HepG2 (cell line): ENCODE results near the gene PAPOLA. TPM values are rescaled to one million over a fixed set of nuclear protein-coding genes. Genes with fewer than 3 reads are reported as not detected.

Experiments
- ATAC-seq: fragments of 200-7000 bp; cut with Tn5 transposase; 3 replicates; pipeline ENCODE4 v1.9.1; 2020; ENCODE audit warnings: mild to moderate bottlenecking, moderate library complexity
- BruUV-seq: library from RNA; stranded (reverse); fragments of 400-500 nt; replicated peaks from 2 replicates; lab custom pipeline; 2021; lab: Mats Ljungman, UMichigan
- CTCF ChIA-PET: fragments of 300-600 bp; formaldehyde crosslinking; extraction: SDS; loops from one replicate; lab custom pipeline; 2021; ENCODE audit warnings: low total read pairs, inconsistent platforms, low intra/inter-chr PET ratio; lab: Yijun Ruan, JAX
- POLR2A ChIA-PET: fragments of 350-600 bp; sonication (Branson Sonifier 250); formaldehyde crosslinking; loops from one replicate; lab custom pipeline; 2020; ENCODE audit warnings: antibody characterized with exemption, inconsistent platforms; lab: Yijun Ruan, JAX
- DNase-seq: peaks from one replicate; pipeline ENCODE4 v3.0.0-alpha.2; 2015; ENCODE audit warnings: low spot score
- FAIRE-seq: peaks from 3 replicates; lab custom pipeline; 2011; peaks lifted over from hg19 to GRCh38; lab: Jason Lieb, UNC
- H2AFZ ChIP-seq: one replicate; pipeline ENCODE4 v1.6.1; 2011; ENCODE audit warnings: low read length, inconsistent platforms
- H3K27ac ChIP-seq: fragments of 300-600 bp; 3 replicates; pipeline ENCODE4 v1.8.0; 2011; ENCODE audit warnings: mixed run types, mild to moderate bottlenecking, mixed read lengths, low read length, inconsistent platforms; ENCODE audit not compliant: insufficient read depth; ENCODE audit errors: extremely low read length
- H3K27me3 ChIP-seq, 2 experiments: fragments of 200-600 bp in 1 of 2; 2 replicates in 1 of 2; 3 replicates in 1 of 2; pipeline versions ENCODE4 v1.6.0 to v1.8.0; 2011; ENCODE audit warnings: low read length in 2 of 2, mild to moderate bottlenecking in 2 of 2, moderate library complexity in 2 of 2, inconsistent platforms in 1 of 2; ENCODE audit not compliant: insufficient read depth in 2 of 2, control insufficient read depth in 1 of 2
- H3K36me3 ChIP-seq, 2 experiments: fragments of 200-600 bp in 1 of 2; replicated peaks in 1 of 2; 2 replicates in 1 of 2; 3 replicates in 1 of 2; pipeline versions ENCODE4 v1.5.1 to v1.8.0; 2011; ENCODE audit warnings: low read length in 2 of 2, inconsistent platforms in 1 of 2; ENCODE audit not compliant: insufficient read depth in 2 of 2, control insufficient read depth in 1 of 2
- H3K4me1 ChIP-seq: 2 replicates; pipeline ENCODE4 v1.5.1; 2012; ENCODE audit warnings: low read length, inconsistent platforms; ENCODE audit not compliant: insufficient read depth
- H3K4me2 ChIP-seq: 2 replicates; pipeline ENCODE4 v1.6.0; 2011; ENCODE audit warnings: low read depth, low read length, inconsistent platforms
- H3K4me3 ChIP-seq, 3 experiments: fragments of 200-600 bp in 1 of 3; sonication (generic), shearing (Covaris generic) in 1 of 3; replicated peaks in 1 of 3; 2 replicates each; pipeline ENCODE4 v1.5.1; 2011 to 2016; ENCODE audit warnings: low read length in 3 of 3, inconsistent platforms in 2 of 3, low read depth in 2 of 3, mild to moderate bottlenecking in 2 of 3, control low read depth in 1 of 3, mixed read lengths in 1 of 3; ENCODE audit not compliant: insufficient read depth in 1 of 3
- H3K79me2 ChIP-seq: one replicate; pipeline ENCODE4 v1.6.1; 2011; ENCODE audit warnings: low read length, inconsistent platforms; ENCODE audit not compliant: insufficient read depth
- H3K9ac ChIP-seq: 2 replicates; pipeline ENCODE4 v1.6.0; 2011; ENCODE audit warnings: mild to moderate bottlenecking, low read depth, low read length, inconsistent platforms; ENCODE audit not compliant: insufficient read depth
- H3K9me3 ChIP-seq: 2 replicates; pipeline ENCODE4 v1.5.1; 2012; ENCODE audit warnings: mild to moderate bottlenecking, low read length
- H4K20me1 ChIP-seq: 2 replicates; pipeline ENCODE4 v1.6.0; 2011; ENCODE audit warnings: inconsistent platforms, mild to moderate bottlenecking, low read length, moderate library complexity; ENCODE audit not compliant: insufficient read depth
- ADNP ChIP-seq: sonication (generic); formaldehyde crosslinking; IDR thresholded peaks from 2 replicates; pipeline ENCODE4 v1.4.0; 2020; ENCODE audit warnings: missing genetic modification reagents
- CEBPB ChIP-seq: IDR thresholded peaks from 2 replicates; pipeline ENCODE4 v1.6.1; 2011; ENCODE audit warnings: low read depth, low read length, improper control_type of control experiment, borderline replicate concordance
- DMAP1 ChIP-seq: IDR thresholded peaks from 2 replicates; pipeline ENCODE4 v1.6.1; 2016
- HDAC6 ChIP-seq: fragments of 200-600 bp; sonication (generic); IDR thresholded peaks from 2 replicates; pipeline ENCODE4 v1.7.0; 2017; ENCODE audit warnings: mild to moderate bottlenecking, antibody characterized with exemption, low read length, low read depth
- TAF1 ChIP-seq: sonication (generic); formaldehyde crosslinking; IDR thresholded peaks from 2 replicates; pipeline ENCODE4 v1.4.0; 2020; ENCODE audit warnings: missing genetic modification reagents
- TMF1 ChIP-seq: sonication (generic); formaldehyde crosslinking; IDR thresholded peaks from 2 replicates; pipeline ENCODE4 v1.8.1; 2022; ENCODE audit warnings: low read depth, missing genetic modification reagents
- ZNF230 ChIP-seq: sonication (generic); formaldehyde crosslinking; IDR thresholded peaks from 2 replicates; pipeline ENCODE4 v1.4.0; 2020; ENCODE audit warnings: mild to moderate bottlenecking, missing genetic modification reagents
- ZNF703 ChIP-seq: sonication (generic); formaldehyde crosslinking; IDR thresholded peaks from 2 replicates; pipeline ENCODE4 v1.5.1; 2020; ENCODE audit warnings: missing genetic modification reagents, mild to moderate bottlenecking, moderate library complexity, borderline replicate concordance
- ZNF75D ChIP-seq: sonication (generic); formaldehyde crosslinking; IDR thresholded peaks from 2 replicates; pipeline ENCODE4 v1.8.1; 2023; ENCODE audit warnings: missing genetic modification reagents, mild to moderate bottlenecking, borderline replicate concordance
- ZNF782 ChIP-seq: sonication (generic); formaldehyde crosslinking; IDR thresholded peaks from 2 replicates; pipeline ENCODE4 v1.4.0; 2020; ENCODE audit warnings: missing genetic modification reagents, mild to moderate bottlenecking, borderline replicate concordance
- WGBS: methylation state at CpG from one replicate; pipeline ENCODE4 v1.1.6; 2017; ENCODE audit warnings: low lambda C conversion rate; 5-methylcytosine and 5-hydroxymethylcytosine counted together
- in situ Hi-C: cut with HindIII; loops from 2 replicates; pipeline ENCODE4 v1.10.0; 2017; ENCODE audit warnings: low pct_unique_long_range_greater_than_20kb; ENCODE audit not compliant: extremely low pct_ligation_motif_present
- intact Hi-C: fragments of 100-400 bp; cut with micrococcal nuclease; formaldehyde crosslinking; loops from one replicate; pipeline ENCODE4 v1.10.0; 2022; ENCODE audit not compliant: unreplicated experiment
- polyA plus RNA-seq, 8 experiments: library from polyadenylated mRNA; depleted of rRNA in 3 of 8; stranded (reverse) in 7 of 8; unstranded in 1 of 8; fragments of >200 nt; fragmentation: Illumina TruSeq in 4 of 8; extraction: Trizol in 4 of 8; gene quantifications; 2 replicates each; pipeline versions ENCODE4 v1.2.1 to v1.2.3, GENCODE V29; 2011 to 2016; ENCODE audit warnings: low read depth in 4 of 8, missing spikeins in 1 of 8, mixed read lengths in 1 of 8; ENCODE audit not compliant: insufficient read depth in 1 of 8
- total RNA-seq, 5 experiments: library from RNA; depleted of rRNA; stranded (reverse); fragments of >200 nt; fragmentation: Illumina TruSeq; extraction: Trizol; gene quantifications; 2 replicates each; pipeline ENCODE4 v1.2.3, GENCODE V29; 2016; ENCODE audit warnings: low read depth in 1 of 5
- TF ChIP-seq, protein P1 (sequence below): sonication (generic); IDR thresholded peaks from 2 replicates; pipeline ENCODE4 v1.6.1; 2016; ENCODE audit warnings: low read depth, borderline replicate concordance
- TF ChIP-seq, protein P2 (sequence below): sonication (generic); formaldehyde crosslinking; IDR thresholded peaks from 2 replicates; pipeline ENCODE4 v1.8.1; 2023; ENCODE audit warnings: mild to moderate bottlenecking, inconsistent platforms, moderate library complexity, missing genetic modification reagents, borderline replicate concordance

The PAPOLA gene
- total and polyA plus RNA-seq, 2 of the 13 experiments (the other 11 are each of a cell fraction or from before 2014, with no cell fraction given), result 103 to 151 TPM

DNA sequence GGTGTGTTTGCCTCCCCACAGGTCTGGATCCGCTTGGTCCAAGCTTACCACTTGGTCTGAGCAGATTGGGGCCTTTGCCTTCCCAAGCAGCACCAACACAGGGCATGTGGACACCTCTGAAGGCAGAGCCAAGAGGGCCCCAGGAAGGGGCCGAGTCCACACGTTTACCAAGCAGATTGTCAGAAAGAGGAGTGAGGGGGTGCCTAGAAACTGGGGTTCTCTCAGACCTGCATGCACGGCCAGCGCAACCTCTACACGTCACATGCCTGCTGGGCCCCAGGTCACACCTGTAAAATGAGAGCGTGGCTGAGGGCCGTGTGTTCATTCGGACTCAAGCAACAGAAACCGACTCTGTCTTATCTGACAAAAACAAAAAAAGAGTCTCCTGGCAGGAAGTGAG, 96.9 kb downstream of the PAPOLA start:
- H2AFZ ChIP-seq, result no peak overlapping the region
- WGBS, result 71% methylated on average over 10 of the region's 10 CpGs
- H3K9me3 ChIP-seq, result no peaks in the 10 kb centered on the region
- ATAC-seq (no peak), DNase-seq (no peak), FAIRE-seq (no peak)
- H3K79me2 ChIP-seq, result no peaks in the 10 kb centered on the region
- in situ Hi-C loops (no loop called here), intact Hi-C loops (no loop called here)
- H3K9ac ChIP-seq, result no peak overlapping the region
- H3K4me2 ChIP-seq, result no peak overlapping the region
- H3K27ac ChIP-seq, result no peak overlapping the region
- BruUV-seq, result no TSS peak
- no peaks in the 10 kb centered on the region for H3K36me3 ChIP-seq
- ChIA-PET POLR2A (no interaction called here), CTCF (no interaction called here)
- H4K20me1 ChIP-seq, result no peaks in the 10 kb centered on the region
- H3K4me1 ChIP-seq, result no peaks in the 10 kb centered on the region
- H3K4me3 ChIP-seq, result no peak overlapping the region
- TF ChIP-seq TAF1 (CRISPR knock-in tag) (no peak), ZNF703 (no peak), TMF1 (CRISPR knock-in tag) (no peak), ZNF75D (CRISPR knock-in tag) (no peak)
- peaks cover 4 to 25% of the 10 kb centered on the region in 2 experiments; a peak in 2 of 5 replicates for H3K27me3 ChIP-seq

DNA sequence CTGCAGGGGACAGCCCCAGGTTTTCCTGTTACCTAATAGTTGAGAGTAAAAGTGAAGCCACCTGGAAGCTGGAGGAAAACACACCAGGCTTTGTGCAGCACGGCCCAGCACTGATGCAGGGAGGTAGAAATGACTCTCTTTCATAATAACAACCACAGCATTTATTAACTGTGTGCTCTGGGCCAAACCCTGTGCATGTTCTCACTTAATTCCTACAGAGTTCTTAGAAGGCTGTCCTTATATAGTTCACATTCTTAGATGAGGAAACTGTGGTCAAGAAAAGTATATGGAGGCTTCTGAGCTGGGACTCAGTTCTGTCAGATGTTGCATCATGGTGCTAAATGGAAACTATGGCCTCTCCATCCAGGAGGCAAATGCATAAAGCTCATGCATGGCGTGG, 100.0 kb downstream of the PAPOLA start:
- Histone ChIP-seq H3K27ac (no peak overlapping the region), H3K9ac (no peak overlapping the region), H3K4me1 (no peaks in the 10 kb centered on the region), H3K27me3 (peaks cover 4 to 44% of the 10 kb centered on the region in 2 experiments; a peak in 3 of 5 replicates), H3K4me3 (no peak overlapping the region), H3K36me3 (no peaks in the 10 kb centered on the region), H3K9me3 (no peaks in the 10 kb centered on the region), H3K79me2 (no peaks in the 10 kb centered on the region), H2AFZ (no peak overlapping the region), H3K4me2 (no peak overlapping the region), H4K20me1 (no peaks in the 10 kb centered on the region)
- no peak for TF ChIP-seq HDAC6
- no peak for TF ChIP-seq ZNF75D (CRISPR knock-in tag)
- TF ChIP-seq ZNF230 (CRISPR knock-in tag), result no peak
- TF ChIP-seq CEBPB, result no peak
- TF ChIP-seq DMAP1 (CRISPR knock-in tag), result no peak
- TF ChIP-seq, protein P1, sequence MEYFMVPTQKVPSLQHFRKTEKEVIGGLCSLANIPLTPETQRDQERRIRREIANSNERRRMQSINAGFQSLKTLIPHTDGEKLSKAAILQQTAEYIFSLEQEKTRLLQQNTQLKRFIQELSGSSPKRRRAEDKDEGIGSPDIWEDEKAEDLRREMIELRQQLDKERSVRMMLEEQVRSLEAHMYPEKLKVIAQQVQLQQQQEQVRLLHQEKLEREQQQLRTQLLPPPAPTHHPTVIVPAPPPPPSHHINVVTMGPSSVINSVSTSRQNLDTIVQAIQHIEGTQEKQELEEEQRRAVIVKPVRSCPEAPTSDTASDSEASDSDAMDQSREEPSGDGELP, result no peak
- TF ChIP-seq ZNF782 (CRISPR knock-in tag), result no peak
- TF ChIP-seq, protein P2, sequence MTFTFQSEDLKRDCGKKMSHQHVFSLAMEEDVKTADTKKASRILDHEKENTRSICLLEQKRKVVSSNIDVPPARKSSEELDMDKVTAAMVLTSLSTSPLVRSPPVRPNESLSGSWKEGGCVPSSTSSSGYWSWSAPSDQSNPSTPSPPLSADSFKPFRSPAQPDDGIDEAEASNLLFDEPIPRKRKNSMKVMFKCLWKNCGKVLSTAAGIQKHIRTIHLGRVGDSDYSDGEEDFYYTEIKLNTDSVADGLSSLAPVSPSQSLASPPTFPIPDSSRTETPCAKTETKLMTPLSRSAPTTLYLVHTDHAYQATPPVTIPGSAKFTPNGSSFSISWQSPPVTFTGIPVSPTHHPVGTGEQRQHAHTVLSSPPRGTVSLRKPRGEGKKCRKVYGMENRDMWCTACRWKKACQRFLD (CRISPR knock-in tag), result no peak
- TF ChIP-seq ADNP, result no peak
- no peak for DNase-seq
- CTCF ChIA-PET, result no interaction called here
- in situ Hi-C loops, result no loop called here
- POLR2A ChIA-PET, result no interaction called here
- WGBS, result 10% methylated on average over 1 of the region's 2 CpGs
- BruUV-seq, result no TSS peak
- intact Hi-C loops, result no loop called here
- FAIRE-seq, result no peak
- no peak for ATAC-seq
